Measurements from ENCODE around the gene LIG1.
"Not testable (repeated sequence)": the region's sequence is repeated elsewhere in the genome, so short reads cannot be mapped to it uniquely, and the experiment has no call there.

Gene LIG1

GRCh38 chr19:48118131-48118517 lies 52.0 kb downstream of the LIG1 start:
- no peak for DNase-seq

- no peak for DNase-seq
Measured at GRCh38 chr19:48117515-48118130, 52.5 kb downstream of the LIG1 start.

- DNase-seq, result no peak
Measured at GRCh38 chr19:48113190-48113917, 56.8 kb downstream of the LIG1 start.

DNA sequence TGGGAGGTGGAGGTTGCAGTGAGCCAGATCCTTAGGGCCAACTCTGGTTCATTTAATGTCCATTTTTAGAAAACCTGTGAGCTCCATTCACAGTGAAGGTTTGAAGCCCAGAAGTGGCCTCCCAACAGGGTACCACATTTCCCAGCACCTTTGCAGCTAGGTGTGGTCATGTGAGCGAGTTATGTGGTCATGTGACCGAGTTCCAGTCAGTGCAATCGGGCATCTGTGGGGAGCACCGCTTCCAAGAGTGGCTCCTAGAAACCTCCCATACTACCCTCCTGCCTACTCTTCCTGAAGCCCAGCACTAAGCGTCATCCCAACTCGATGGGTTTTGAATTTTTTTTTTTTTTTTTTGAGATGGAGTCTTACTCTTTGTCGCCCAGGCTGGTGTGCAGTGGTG lies 58.9 kb downstream of the LIG1 start:
- no peak for DNase-seq

GRCh38 chr19:48110350-48110966 lies 59.7 kb downstream of the LIG1 start, which contains the start of gene PLA2G4C:
Gene PLA2G4C (minus strand): TSS chr19:48110817. CDS start chr19:48106529, 4,288 bp downstream.
- DNase-seq, result peak; percentile 23

DNA sequence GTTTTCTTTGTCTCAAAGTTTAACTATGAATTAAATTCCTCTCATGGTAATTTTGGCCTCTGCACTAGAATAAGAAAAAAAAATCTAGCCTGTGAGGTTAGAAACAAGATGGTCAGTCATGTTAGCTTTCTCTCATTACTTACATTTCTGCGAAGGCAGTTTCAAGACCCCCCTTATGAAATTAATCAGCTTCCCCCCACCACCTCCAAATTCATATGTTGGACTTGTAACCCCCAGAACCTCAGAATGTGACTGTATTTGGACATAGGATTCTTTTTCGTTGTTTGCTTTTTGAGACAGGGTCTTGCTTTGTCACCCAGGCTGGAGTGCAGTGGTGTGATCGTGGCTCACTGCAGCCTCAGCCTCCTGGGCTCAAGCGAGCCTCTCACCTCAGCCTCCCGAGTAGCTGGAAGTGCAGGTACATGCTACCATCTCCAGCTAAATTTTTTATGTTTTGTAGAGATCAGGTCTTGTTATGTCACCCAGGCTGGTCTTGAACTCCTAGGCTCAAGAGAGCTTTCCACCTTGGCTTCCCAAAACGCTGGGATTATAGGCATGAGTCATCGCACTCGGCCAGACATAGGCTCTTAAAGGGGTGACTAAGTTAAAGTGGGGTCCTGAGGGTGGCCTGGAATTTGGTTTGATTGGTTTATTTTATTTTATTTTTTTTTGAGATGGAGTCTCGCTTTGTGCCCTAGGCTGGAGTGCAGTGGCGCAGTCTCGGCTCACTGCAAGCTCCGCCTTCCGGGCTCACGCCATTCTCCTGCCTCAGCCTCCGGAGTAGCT lies 61.0 kb downstream of the LIG1 start:
- no peak for DNase-seq

DNA sequence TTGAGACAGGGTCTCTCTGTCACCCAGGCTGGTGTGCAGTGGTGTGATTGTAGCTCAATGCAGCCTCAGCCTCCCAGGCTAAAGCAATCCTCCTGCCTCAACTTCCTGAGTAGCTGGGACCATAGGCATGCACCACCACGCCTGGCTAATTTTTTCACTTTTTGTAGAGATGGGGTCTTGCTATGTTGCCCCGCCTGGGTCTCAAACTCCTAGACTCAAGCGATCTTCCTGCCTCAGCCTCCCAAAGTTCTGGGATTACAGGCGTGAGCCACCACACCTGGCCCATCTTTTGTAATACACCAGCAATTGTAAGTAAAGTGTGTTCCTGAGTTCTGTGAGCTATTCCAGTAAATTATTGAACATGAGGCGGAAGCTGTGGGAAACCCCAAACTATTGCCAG lies 66.2 kb downstream of the LIG1 start:
- no peak for DNase-seq

DNA sequence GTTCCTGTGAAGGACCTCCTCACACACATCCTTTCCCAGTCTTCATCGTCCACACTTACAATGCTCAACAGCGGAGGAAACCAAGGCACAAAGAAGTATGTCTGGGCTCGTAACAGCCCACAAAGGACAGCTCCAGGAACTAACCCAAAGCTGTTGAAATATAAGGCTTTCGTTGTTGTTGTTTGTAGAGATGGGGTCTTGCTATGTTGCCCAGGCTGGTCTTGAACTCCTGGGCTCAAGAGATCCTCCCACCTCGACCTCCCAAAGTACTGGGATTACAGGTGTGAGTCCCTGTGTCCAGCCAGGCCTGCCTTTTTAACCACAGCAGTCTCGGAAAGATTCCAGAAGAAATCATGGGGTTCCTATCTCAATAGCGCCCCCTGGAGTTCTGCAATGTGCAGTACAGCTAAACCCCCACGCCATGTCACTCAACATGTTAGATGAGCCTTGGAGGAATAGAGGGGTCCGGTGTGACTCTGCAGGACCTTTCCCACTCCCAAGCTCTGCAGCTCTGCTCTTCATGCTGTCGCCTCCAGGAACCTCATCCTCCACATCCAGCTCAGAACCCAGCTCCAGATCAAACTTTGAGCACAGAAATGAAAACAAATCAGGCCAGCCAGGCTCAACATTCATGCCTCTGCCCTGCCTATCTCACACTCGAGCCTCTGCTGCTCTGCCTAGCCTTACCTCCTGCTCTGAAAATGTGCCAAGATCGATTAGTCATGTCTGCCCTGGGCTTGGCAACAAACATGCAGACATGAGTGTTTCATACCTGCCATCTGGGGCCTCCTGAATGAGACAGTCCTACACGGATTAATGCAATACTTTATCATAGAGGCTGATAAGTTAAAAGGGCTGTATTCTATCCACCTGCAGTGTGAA lies 67.0 kb downstream of the LIG1 start:
- DNase-seq, result no peak

- no peak for DNase-seq
Measured at GRCh38 chr19:48095612-48096175, 74.5 kb downstream of the LIG1 start.

DNA sequence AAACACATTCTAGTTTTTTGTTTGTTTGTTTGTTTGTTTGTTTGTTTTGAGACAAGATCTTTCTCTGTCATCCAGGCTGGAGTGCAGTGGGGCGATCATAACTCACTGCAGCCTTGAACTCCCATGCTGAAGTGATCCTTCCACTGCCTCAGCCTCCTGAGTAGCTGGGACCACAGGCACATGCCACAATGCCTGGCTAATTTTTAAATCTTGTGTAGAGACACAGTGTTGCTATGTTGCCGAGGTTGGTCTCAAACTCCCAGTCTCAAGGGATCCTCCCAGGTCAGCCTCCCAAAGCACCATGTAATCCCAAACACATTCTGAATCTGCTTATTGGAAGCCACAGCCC lies 75.3 kb downstream of the LIG1 start:
- DNase-seq, result no peak

DNA sequence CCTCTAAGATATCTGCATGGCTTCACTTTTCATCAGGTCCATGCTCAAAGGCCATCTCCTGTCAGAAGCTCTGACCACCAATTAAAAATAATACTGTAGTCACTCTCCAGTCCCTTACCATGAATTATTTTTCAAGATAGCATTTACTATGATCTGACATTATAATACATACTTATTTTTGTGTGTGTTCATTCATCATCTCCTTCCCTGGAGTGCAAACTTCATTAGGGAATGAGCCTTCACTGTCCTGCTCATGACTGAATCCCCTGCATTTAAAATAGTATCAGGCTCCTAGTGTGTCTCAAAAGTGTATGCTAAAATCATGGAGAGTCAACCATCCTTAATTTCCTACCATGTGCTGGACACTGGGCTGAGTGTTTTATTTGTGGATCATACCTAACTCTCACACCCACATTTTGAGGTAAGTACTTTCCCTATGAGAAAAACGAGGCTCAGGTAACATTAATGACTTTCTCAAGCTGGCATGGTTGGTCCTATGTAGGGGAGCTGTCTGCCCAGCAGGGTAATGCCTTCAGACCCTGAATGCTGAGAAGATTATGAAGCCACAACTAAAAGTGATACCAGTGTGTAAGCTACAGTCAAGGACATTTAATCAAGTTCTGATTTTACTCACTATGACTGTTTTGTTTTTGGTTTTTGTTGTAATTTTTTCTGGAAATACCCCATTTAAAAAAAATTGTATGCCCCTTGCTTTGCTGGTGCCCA lies 75.9 kb downstream of the LIG1 start:
- DNase-seq, result no peak

GRCh38 chr19:48091111-48091718 lies 78.9 kb downstream of the LIG1 start:
- DNase-seq, result not testable (repeated sequence)

GRCh38 chr19:48090281-48090802 lies 79.8 kb downstream of the LIG1 start:
- no peak for DNase-seq

DNA sequence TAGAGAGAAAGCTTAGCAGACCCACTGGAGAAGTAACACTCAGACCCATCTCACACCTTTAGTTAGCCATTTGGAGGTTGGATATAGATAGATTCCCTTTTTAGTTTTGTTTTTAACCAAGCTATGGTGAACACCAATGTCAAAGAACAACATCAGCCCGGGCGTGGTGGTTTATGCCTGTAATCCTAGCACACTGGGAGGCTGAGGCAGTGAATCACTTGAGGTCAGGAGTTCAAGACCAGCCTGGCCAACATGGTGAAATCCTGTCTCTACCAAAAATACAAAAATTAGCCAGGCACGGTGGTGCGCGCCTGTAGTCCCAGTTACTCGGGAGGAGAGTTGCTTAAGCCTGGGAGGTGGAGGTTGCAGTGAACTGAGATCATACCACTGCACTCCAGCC lies 81.2 kb downstream of the LIG1 start:
- not testable (repeated sequence) for DNase-seq

DNA sequence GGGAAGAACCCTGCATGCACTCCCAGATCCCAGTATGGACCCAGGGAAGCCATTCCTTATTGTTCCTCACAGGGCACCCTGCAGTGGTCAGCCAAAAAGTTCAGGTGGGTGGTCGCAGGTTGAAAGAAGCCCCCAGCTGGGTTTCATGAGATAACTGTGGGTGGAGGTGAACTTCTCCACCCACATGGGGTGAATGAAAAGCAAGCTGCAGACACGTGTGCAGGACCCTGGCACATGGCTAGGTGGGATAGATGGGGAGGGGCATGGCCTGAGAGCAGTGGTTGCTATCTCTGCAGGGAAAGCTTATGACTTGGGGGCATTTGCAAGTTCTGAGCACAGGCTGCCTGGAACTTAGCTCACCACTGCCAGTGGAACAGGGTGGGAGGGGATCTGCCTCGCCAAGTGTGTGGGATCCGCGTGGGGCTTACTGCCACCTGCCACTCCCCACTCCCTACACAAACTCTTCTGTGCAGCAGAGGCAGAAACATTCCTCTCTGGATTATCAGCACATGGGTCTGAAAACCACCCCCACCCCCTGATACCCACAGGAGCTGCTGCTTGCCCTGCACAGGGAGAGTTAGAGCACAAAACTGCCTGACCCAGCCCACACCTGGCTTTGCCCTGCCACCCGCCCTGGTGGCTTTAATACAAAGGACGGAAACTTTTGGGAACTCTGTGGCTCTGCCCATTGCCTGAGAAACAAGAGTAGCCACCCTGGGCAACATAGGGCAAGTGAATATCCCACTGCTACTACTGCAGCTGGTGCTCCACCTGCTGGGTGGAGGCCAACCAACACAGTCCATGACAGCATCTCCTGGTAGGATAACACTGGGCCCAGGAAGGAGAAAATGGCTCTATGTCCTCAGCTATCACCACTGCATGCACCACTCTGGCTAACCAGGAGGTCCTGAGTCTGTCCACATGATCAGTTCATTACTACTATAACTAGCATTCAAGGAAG lies 84.0 kb downstream of the LIG1 start:
- DNase-seq, result no peak

GRCh38 chr19:48085076-48085475 lies 85.1 kb downstream of the LIG1 start:
- no peak for DNase-seq

GRCh38 chr19:48081106-48081505 lies 89.0 kb downstream of the LIG1 start:
- DNase-seq, result no peak

- not testable (repeated sequence) for DNase-seq
Measured at GRCh38 chr19:48070177-48070769, 99.9 kb downstream of the LIG1 start.

GRCh38 chr19:48069435-48069834 lies 100.7 kb downstream of the LIG1 start:
- no peak for DNase-seq
